IMR-90 (cell line): ENCODE results near the gene PTPRF. TPM values are rescaled to one million over a fixed set of nuclear protein-coding genes. Genes with fewer than 3 reads are reported as not detected.

ENCODE experiments used
- ATAC-seq: fragments of 200-7000 bp; cut with Tn5 transposase; 2 replicates; pipeline ENCODE4 v1.9.1; 2020; ENCODE audit warnings: low read depth, mild to moderate bottlenecking, moderate library complexity
- BruUV-seq: library from RNA; stranded (reverse); fragments of 400-500 nt; replicated peaks from 2 replicates; lab custom pipeline; 2021; lab: Mats Ljungman, UMichigan
- CTCF ChIA-PET: fragments of 300-600 bp; formaldehyde crosslinking; extraction: SDS; loops from one replicate; lab custom pipeline; 2021; ENCODE audit warnings: antibody characterized with exemption; lab: Yijun Ruan, JAX
- POLR2A ChIA-PET: fragments of 300-600 bp; sonication (Branson Sonifier 250); formaldehyde crosslinking; loops from one replicate; lab custom pipeline; 2022; ENCODE audit warnings: antibody characterized with exemption; ENCODE audit not compliant: unreplicated experiment; lab: Charles Lee
- DNase-seq: peaks from one replicate; pipeline ENCODE4 v3.0.0; 2013
- H2AFZ ChIP-seq: replicated peaks from 2 replicates; pipeline ENCODE3; 2013; ENCODE audit warnings: low read length, mild to moderate bottlenecking; ENCODE audit not compliant: poor library complexity
- H2AK5ac ChIP-seq: 2 replicates; pipeline ENCODE4 v1.6.1; 2013; ENCODE audit warnings: low read depth, low read length, inconsistent platforms
- H2AK9ac ChIP-seq: replicated peaks from 2 replicates; pipeline ENCODE3; 2013; ENCODE audit warnings: mild to moderate bottlenecking, low read depth, low read length, moderate library complexity; ENCODE audit not compliant: poor library complexity
- H2BK120ac ChIP-seq: 2 replicates; pipeline ENCODE4 v1.6.1; 2013; ENCODE audit warnings: low read depth, low read length, inconsistent platforms
- H2BK15ac ChIP-seq: 3 replicates; pipeline ENCODE4 v1.6.1; 2013; ENCODE audit warnings: low read depth, low read length, inconsistent platforms
- H2BK20ac ChIP-seq: 2 replicates; pipeline ENCODE4 v1.6.1; 2013; ENCODE audit warnings: low read depth, mild to moderate bottlenecking, inconsistent platforms, low read length, moderate library complexity
- H2BK5ac ChIP-seq: 2 replicates; pipeline ENCODE4 v1.6.1; 2013; ENCODE audit warnings: mild to moderate bottlenecking, low read depth, low read length, inconsistent platforms; ENCODE audit not compliant: poor library complexity, severe bottlenecking
- H3K14ac ChIP-seq: replicated peaks from 2 replicates; pipeline ENCODE4 v1.6.1; 2013; ENCODE audit warnings: low read depth, low read length, inconsistent platforms
- H3K18ac ChIP-seq: 2 replicates; pipeline ENCODE4 v1.6.1; 2013; ENCODE audit warnings: low read depth, low read length, control low read depth
- H3K23ac ChIP-seq: 2 replicates; pipeline ENCODE4 v1.6.1; 2013; ENCODE audit warnings: low read depth, low read length, inconsistent platforms
- H3K27ac ChIP-seq: 2 replicates; pipeline ENCODE4 v1.5.1; 2013; ENCODE audit warnings: mild to moderate bottlenecking, control low read depth, low read length; ENCODE audit not compliant: insufficient read depth
- H3K27me3 ChIP-seq: 2 replicates; pipeline ENCODE4 v1.6.1; 2013; ENCODE audit warnings: low read length; ENCODE audit not compliant: control insufficient read depth, insufficient read depth
- H3K36me3 ChIP-seq: 2 replicates; pipeline ENCODE4 v1.6.1; 2013; ENCODE audit warnings: low read length, mixed read lengths; ENCODE audit not compliant: control insufficient read depth, insufficient read depth
- H3K4ac ChIP-seq: 2 replicates; pipeline ENCODE4 v1.6.1; 2013; ENCODE audit warnings: low read depth, low read length, inconsistent platforms
- H3K4me1 ChIP-seq: 2 replicates; pipeline ENCODE4 v1.6.1; 2013; ENCODE audit warnings: low read length, mixed read lengths; ENCODE audit not compliant: control insufficient read depth, insufficient read depth
- H3K4me2 ChIP-seq: 2 replicates; pipeline ENCODE4 v1.6.1; 2013; ENCODE audit warnings: low read depth, mild to moderate bottlenecking, control low read depth, low read length, moderate library complexity
- H3K4me3 ChIP-seq: 2 replicates; pipeline ENCODE4 v1.5.1; 2013; ENCODE audit warnings: low read depth, mild to moderate bottlenecking, control low read depth, low read length, moderate library complexity; ENCODE audit not compliant: insufficient read depth
- H3K56ac ChIP-seq: 2 replicates; pipeline ENCODE4 v1.6.1; 2013; ENCODE audit warnings: low read length, inconsistent platforms; ENCODE audit not compliant: insufficient read depth; ENCODE audit errors: extremely low read depth
- H3K79me1 ChIP-seq, 2 experiments: 2 replicates each; pipeline ENCODE4 v1.6.1; 2013; ENCODE audit warnings: low read length in 2 of 2, inconsistent platforms in 1 of 2, low read depth in 1 of 2
- H3K9ac ChIP-seq: 2 replicates; pipeline ENCODE4 v1.6.1; 2013; ENCODE audit warnings: low read depth, low read length, control low read depth
- H3K9me1 ChIP-seq: 2 replicates; pipeline ENCODE4 v1.6.1; 2013; ENCODE audit warnings: low read length, inconsistent platforms; ENCODE audit not compliant: insufficient read depth
- H3K9me3 ChIP-seq: 2 replicates; pipeline ENCODE4 v1.6.1; 2013; ENCODE audit warnings: low read length; ENCODE audit not compliant: control insufficient read depth, insufficient read depth
- H4K20me1 ChIP-seq: 2 replicates; pipeline ENCODE4 v1.6.1; 2013; ENCODE audit warnings: low read length, inconsistent platforms; ENCODE audit not compliant: insufficient read depth
- H4K5ac ChIP-seq: 2 replicates; pipeline ENCODE4 v1.6.1; 2013; ENCODE audit warnings: mild to moderate bottlenecking, low read depth, low read length, control low read depth
- H4K8ac ChIP-seq, 2 experiments: 2 replicates each; pipeline ENCODE4 v1.6.1; 2013; ENCODE audit warnings: low read depth in 2 of 2, low read length in 2 of 2, control low read depth in 1 of 2, inconsistent platforms in 1 of 2
- H4K91ac ChIP-seq: 2 replicates; pipeline ENCODE4 v1.6.1; 2013; ENCODE audit warnings: low read depth, low read length, inconsistent platforms; ENCODE audit not compliant: insufficient read depth
- CEBPB ChIP-seq: IDR thresholded peaks from 2 replicates; pipeline ENCODE4 v1.6.1; 2012; ENCODE audit warnings: low read depth, low read length, improper control_type of control experiment
- MAZ ChIP-seq: IDR thresholded peaks from 2 replicates; pipeline ENCODE4 v1.6.1; 2012; ENCODE audit warnings: low read depth, mild to moderate bottlenecking, low read length, improper control_type of control experiment, moderate library complexity, borderline replicate concordance
- NFE2L2 ChIP-seq: fragments of 150-350 bp; IDR thresholded peaks from 2 replicates; pipeline ENCODE4 v1.6.1; 2016; ENCODE audit warnings: low read depth, mild to moderate bottlenecking, low read length
- WGBS, 2 experiments: methylation state at CpG; one replicate each; pipeline versions ENCODE4 v1.1.5 to v1.1.7; 2013; ENCODE audit warnings: missing lambda C conversion rate in 2 of 2; ENCODE audit not compliant: insufficient read length in 1 of 2; ENCODE audit errors: extremely low coverage in 2 of 2; 5-methylcytosine and 5-hydroxymethylcytosine counted together
- dilution Hi-C: fragments of 300-500 bp; cut with HindIII; formaldehyde crosslinking; loops from one replicate; pipeline ENCODE4 v1.14.3; 2018; ENCODE audit warnings: low sequenced_read_pairs; ENCODE audit not compliant: unreplicated experiment
- in situ Hi-C: fragments of 300-500 bp; cut with MboI; formaldehyde crosslinking; loops from 3 replicates; pipeline ENCODE4 v1.14.3; 2019; ENCODE audit warnings: low sequenced_read_pairs, inconsistent platforms, mixed read lengths
- intact Hi-C: fragments of 100-400 bp; cut with micrococcal nuclease; formaldehyde crosslinking; loops from 2 replicates; pipeline ENCODE4 v1.10.0; 2022
- polyA plus RNA-seq, 3 experiments: library from polyadenylated mRNA; depleted of rRNA; stranded (reverse); fragments of >200 nt; gene quantifications; 2 replicates each; pipeline ENCODE4 v1.2.3, GENCODE V29; 2012; ENCODE audit warnings: low replicate concordance in 1 of 3
- total RNA-seq: library from RNA; depleted of rRNA; stranded (reverse); fragments of >200 nt; gene quantifications from 2 replicates; pipeline ENCODE4 v1.2.3, GENCODE V29; 2012

Gene PTPRF
- total and polyA plus RNA-seq, 2 of the 4 experiments (the other 2 are of a cell fraction): 25.8 to 92.3 TPM

DNA sequence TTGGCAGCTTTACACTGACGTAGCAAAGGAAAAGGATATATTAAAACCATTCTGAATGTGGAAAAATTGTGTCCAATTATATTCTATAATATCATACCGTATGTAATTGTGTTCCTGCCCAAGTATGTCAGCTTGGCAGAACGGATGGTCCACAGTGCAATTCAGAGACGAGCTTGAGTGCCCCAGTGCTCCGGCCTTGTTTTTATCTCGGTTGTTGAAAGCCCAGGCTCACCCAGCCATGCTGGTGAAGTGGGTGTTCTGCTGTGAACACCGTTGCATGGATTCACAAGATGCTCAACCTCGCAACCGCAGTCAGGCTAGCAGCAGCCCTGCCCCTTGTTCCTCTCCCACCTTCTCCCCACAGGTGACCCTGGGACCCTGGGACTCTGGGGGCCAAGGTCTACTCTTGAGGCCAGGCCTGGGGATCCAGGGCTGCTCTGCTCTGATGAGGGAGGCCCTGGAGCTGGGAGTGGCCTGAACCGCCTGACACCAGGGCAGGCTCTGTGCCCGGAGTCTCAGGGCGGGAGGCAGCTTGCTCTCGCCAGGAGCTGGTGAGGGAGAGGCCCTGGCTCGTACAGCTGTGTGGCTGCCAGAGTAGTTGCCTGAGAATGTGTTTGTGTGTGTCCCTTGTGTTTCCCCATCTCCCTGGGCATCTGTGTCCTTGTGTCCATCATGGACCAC is 11.2 kb downstream of the PTPRF start (continued):
- no peak for TF ChIP-seq CEBPB

DNA sequence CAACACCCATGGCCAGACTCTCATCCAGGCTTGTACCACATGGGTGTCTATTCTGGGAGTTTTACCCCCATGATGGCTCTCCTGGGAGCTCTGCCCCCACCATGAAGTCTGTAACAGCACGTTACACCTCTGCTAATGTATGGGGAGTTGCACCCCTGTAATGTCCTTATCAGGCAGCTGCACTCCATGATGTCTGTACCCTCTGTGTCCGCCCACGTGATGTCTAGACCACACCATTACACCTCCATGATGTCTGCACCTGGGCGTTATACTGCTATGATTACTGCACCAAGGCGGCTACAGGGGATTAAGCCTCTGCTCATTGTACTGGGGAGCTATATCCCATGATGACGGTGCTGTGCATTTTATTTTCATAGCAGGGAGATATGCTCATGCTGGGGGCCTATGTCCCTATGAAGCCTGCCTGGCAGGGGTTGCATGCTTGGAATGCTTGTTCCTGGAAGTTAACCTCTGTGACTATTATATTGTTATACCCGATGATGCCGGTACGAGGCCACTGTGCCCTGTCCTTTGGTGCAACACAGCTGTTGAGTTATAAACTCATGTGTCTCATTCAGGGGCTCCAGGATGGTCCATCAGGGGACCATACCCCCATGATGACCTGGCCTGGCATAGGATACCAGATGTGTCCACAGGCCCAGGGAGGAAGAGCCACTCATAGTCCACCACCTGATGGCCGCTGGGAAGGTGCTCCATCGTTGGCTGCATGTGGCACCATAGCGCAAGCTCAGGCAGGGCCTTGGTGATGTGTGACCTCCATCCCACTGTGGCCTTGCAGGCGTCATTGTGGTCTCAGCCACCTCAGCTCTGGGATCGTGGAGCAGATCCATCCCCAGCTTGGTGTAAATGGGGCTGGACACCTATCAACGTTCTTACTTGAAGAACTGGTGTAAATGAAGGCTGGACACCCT is 12.1 kb downstream of the PTPRF start:
- Histone ChIP-seq H3K27ac (no peak overlapping the region), H4K20me1 (peaks cover 70% of the 10 kb centered on the region), H3K14ac (no peak overlapping the region), H2BK15ac (no peak overlapping the region), H3K9ac (no peak overlapping the region), H3K4ac (no peak overlapping the region), H3K27me3 (no peaks in the 10 kb centered on the region), H4K5ac (no peak overlapping the region), H3K9me3 (no peaks in the 10 kb centered on the region), H2BK5ac (no peak overlapping the region), H4K8ac (no peak overlapping the region), H2AK5ac (no peak overlapping the region), H2BK120ac (no peak overlapping the region), H4K91ac (no peak overlapping the region), H2AFZ (no peak overlapping the region), H3K4me2 (no peak overlapping the region), H3K4me3 (no peak overlapping the region), H3K79me1 (peaks cover 49 to 97% of the 10 kb centered on the region in 2 experiments), H2AK9ac (no peak overlapping the region), H3K23ac (no peak overlapping the region), H3K4me1 (peaks cover 4% of the 10 kb centered on the region; the same call in 1 of the 2 replicates), H3K18ac (no peak overlapping the region), H3K9me1 (peaks cover 27% of the 10 kb centered on the region), H2BK20ac (no peak overlapping the region), H3K36me3 (peaks cover 27% of the 10 kb centered on the region), H3K56ac (no peak overlapping the region)
- TF ChIP-seq CEBPB (no peak), MAZ (no peak), NFE2L2 (no peak)
- no TSS peak for BruUV-seq
- ATAC-seq: no peak
- ChIA-PET CTCF (interaction anchor here (1.4 kb wide), 1 partner anchor 11 kb away, joined by 5 read pairs; no protein-coding TSS in a partner anchor), POLR2A (no interaction called here)
- in situ Hi-C loops: loop anchor here (25.0 kb wide), 1 partner anchor 420 kb away; the partner anchor contains the start of genes ATP6V0B and DPH2
- dilution Hi-C loops: no loop called here
- intact Hi-C loops: no loop called here
- 95% methylated on average over 6 of the region's 15 CpGs; no CpG with 5 or more reads in 1 of the 2 experiments for whole genome bisulfite sequencing, 2 experiments
- no peak for DNase-seq
